Heart left ventricle (tissue), 13 donors: ENCODE measurements around the gene CHST9.

Source experiments
- CTCF ChIP-seq, 12 donors: fragments of 200-600 bp; sonication (generic) in 4 of 12; IDR thresholded peaks; one replicate each; pipeline versions ENCODE4 v1.5.0 to v1.8.0; 2018 to 2022; ENCODE audit warnings: antibody characterized with exemption in 12 of 12, mild to moderate bottlenecking in 5 of 12
- POLR2A ChIP-seq, 2 donors: fragments of 450-650 bp; IDR thresholded peaks; one replicate each; pipeline ENCODE4 v1.6.1; 2017; ENCODE audit warnings: antibody characterized with exemption in 2 of 2, mild to moderate bottlenecking in 2 of 2, moderate library complexity in 2 of 2
- donor health status: ischemic (EF 13 %, LVEDD 7.1; RV severe dilation, severe dysfunction).
- donor health status: DM: no; HTN: yes; CAD: no.
- donor health status: DM: no; HTN: no; CAD: no.
- donor health status: ischemic (EF 25% LVEDD 6.9; RV normal size, moderate dysfunction).
- donor health status: ischemic (EF 25% LVEDD 5.7; RV mildly dilated, moderate dysfunction).
- donor health status: ischemic (EF 35%, LVEDD 5.7; RV mildly dilated, moderate dysfunction).
- donor health status: nonischemic (EF 11% LVEDD 7.7; RV severe dilation, severe dysfunction).
- donor health status: DM: yes; HTN: yes; CAD: no.
- donor health status: PGD.
- donor health status: ischemic (EF 29% LVEDD 5.4; RV normal size, mild dysfunction).
- donor health status: nonischemic (EF 23%, LVEDD 6.1; RV moderate dilation, normal function).

- no peak for TF ChIP-seq POLR2A (IDR thresholded peaks at IDR 0.05)
- TF ChIP-seq CTCF (IDR thresholded peaks at IDR 0.05) = no peak
Observed at GRCh38 chr18:27138079-27138478, 47.0 kb downstream of the CHST9 start.
